HepG2 (cell line): ENCODE results near the gene RPS6KB2. TPM values are rescaled to one million over a fixed set of nuclear protein-coding genes. Genes with fewer than 3 reads are reported as not detected.

Experiments
- CEBPB ChIP-seq: IDR thresholded peaks from 2 replicates; pipeline ENCODE4 v1.6.1; 2011; ENCODE audit warnings: low read depth, low read length, improper control_type of control experiment, borderline replicate concordance
- FOXK2 ChIP-seq: fragments of 450-650 bp; IDR thresholded peaks from 2 replicates; pipeline ENCODE4 v1.6.1; 2016
- GLI4 ChIP-seq: sonication (generic); formaldehyde crosslinking; IDR thresholded peaks from 2 replicates; pipeline ENCODE4 v1.5.1; 2020; ENCODE audit warnings: missing genetic modification reagents, mild to moderate bottlenecking, moderate library complexity, borderline replicate concordance
- HDAC2 ChIP-seq: sonication (generic); formaldehyde crosslinking; IDR thresholded peaks from 2 replicates; pipeline ENCODE4 v1.4.0; 2020; ENCODE audit warnings: missing genetic modification reagents
- KAT2B ChIP-seq: fragments of 150-350 bp; IDR thresholded peaks from 2 replicates; pipeline ENCODE4 v1.6.1; 2014; ENCODE audit warnings: low read depth, low read length, borderline replicate concordance
- KDM2A ChIP-seq: sonication (generic); formaldehyde crosslinking; IDR thresholded peaks from 2 replicates; pipeline ENCODE4 v1.4.0; 2020; ENCODE audit warnings: low read depth, missing genetic modification reagents, borderline replicate concordance
- KLF11 ChIP-seq: IDR thresholded peaks from 2 replicates; pipeline ENCODE4 v1.6.1; 2016; ENCODE audit warnings: missing compliant biosample characterization
- MEIS2 ChIP-seq: sonication (generic); formaldehyde crosslinking; IDR thresholded peaks from 2 replicates; pipeline ENCODE4 v1.9.0; 2021; ENCODE audit warnings: mild to moderate bottlenecking, missing genetic modification reagents
- NCOA2 ChIP-seq: sonication (generic); formaldehyde crosslinking; IDR thresholded peaks from 2 replicates; pipeline ENCODE4 v1.8.0; 2022; ENCODE audit warnings: inconsistent platforms
- RARA ChIP-seq: IDR thresholded peaks from 2 replicates; pipeline ENCODE4 v1.6.1; 2016; ENCODE audit warnings: missing genetic modification reagents, missing compliant biosample characterization
- RFXAP ChIP-seq: sonication (generic); formaldehyde crosslinking; IDR thresholded peaks from 2 replicates; pipeline ENCODE4 v1.4.0; 2020; ENCODE audit warnings: missing genetic modification reagents, borderline replicate concordance
- TEAD3 ChIP-seq: optimal IDR thresholded peaks from 2 replicates; pipeline ENCODE3; 2016; ENCODE audit warnings: borderline replicate concordance
- ZNF124 ChIP-seq: sonication (generic); formaldehyde crosslinking; IDR thresholded peaks from 2 replicates; pipeline ENCODE4 v1.4.0; 2020; ENCODE audit warnings: missing genetic modification reagents
- ZNF30 ChIP-seq: sonication (generic); formaldehyde crosslinking; IDR thresholded peaks from 2 replicates; pipeline ENCODE4 v1.5.0; 2020; ENCODE audit warnings: mild to moderate bottlenecking, missing genetic modification reagents
- ZNF33A ChIP-seq: sonication (generic); formaldehyde crosslinking; IDR thresholded peaks from 2 replicates; pipeline ENCODE4 v1.5.1; 2020; ENCODE audit warnings: missing genetic modification reagents, mild to moderate bottlenecking, moderate library complexity, borderline replicate concordance
- ZNF446 ChIP-seq: sonication (generic); formaldehyde crosslinking; IDR thresholded peaks from 2 replicates; pipeline ENCODE4 v1.5.0; 2020; ENCODE audit warnings: mild to moderate bottlenecking, missing genetic modification reagents
- ZNF460 ChIP-seq: sonication (generic); formaldehyde crosslinking; IDR thresholded peaks from 2 replicates; pipeline ENCODE4 v1.5.1; 2020; ENCODE audit warnings: missing genetic modification reagents, mild to moderate bottlenecking, borderline replicate concordance
- ZNF616 ChIP-seq: sonication (generic); formaldehyde crosslinking; IDR thresholded peaks from 2 replicates; pipeline ENCODE4 v1.5.0; 2020; ENCODE audit warnings: low read depth, mild to moderate bottlenecking, missing genetic modification reagents
- ZNF75D ChIP-seq: sonication (generic); formaldehyde crosslinking; IDR thresholded peaks from 2 replicates; pipeline ENCODE4 v1.8.1; 2023; ENCODE audit warnings: missing genetic modification reagents, mild to moderate bottlenecking, borderline replicate concordance
- ZNF891 ChIP-seq: sonication (generic); formaldehyde crosslinking; IDR thresholded peaks from 2 replicates; pipeline ENCODE4 v1.5.0; 2020; ENCODE audit warnings: mild to moderate bottlenecking, missing genetic modification reagents
- polyA plus RNA-seq, 8 experiments: library from polyadenylated mRNA; depleted of rRNA in 3 of 8; stranded (reverse) in 7 of 8; unstranded in 1 of 8; fragments of >200 nt; fragmentation: Illumina TruSeq in 4 of 8; extraction: Trizol in 4 of 8; gene quantifications; 2 replicates each; pipeline versions ENCODE4 v1.2.1 to v1.2.3, GENCODE V29; 2011 to 2016; ENCODE audit warnings: low read depth in 4 of 8, missing spikeins in 1 of 8, mixed read lengths in 1 of 8; ENCODE audit not compliant: insufficient read depth in 1 of 8
- total RNA-seq, 5 experiments: library from RNA; depleted of rRNA; stranded (reverse); fragments of >200 nt; fragmentation: Illumina TruSeq; extraction: Trizol; gene quantifications; 2 replicates each; pipeline ENCODE4 v1.2.3, GENCODE V29; 2016; ENCODE audit warnings: low read depth in 1 of 5
- TF ChIP-seq, protein P1 (sequence below): IDR thresholded peaks from 2 replicates; pipeline ENCODE4 v1.6.1; 2016
- TF ChIP-seq, protein P2 (sequence below): sonication (generic); formaldehyde crosslinking; IDR thresholded peaks from 2 replicates; pipeline ENCODE4 v1.8.0; 2022; ENCODE audit warnings: missing genetic modification reagents, mild to moderate bottlenecking, moderate library complexity, borderline replicate concordance
- TF ChIP-seq, protein P3 (sequence below): IDR thresholded peaks from 2 replicates; pipeline ENCODE4 v1.6.1; 2016; ENCODE audit warnings: control low read depth
- TF ChIP-seq, protein P4 (sequence below): sonication (generic); formaldehyde crosslinking; IDR thresholded peaks from 2 replicates; pipeline ENCODE4 v1.8.0; 2022; ENCODE audit warnings: low read depth, missing genetic modification reagents

The RPS6KB2 gene
- total and polyA plus RNA-seq, 2 of the 13 experiments (the other 11 are each of a cell fraction or from before 2014, with no cell fraction given): 52.9 to 54.8 TPM

DNA sequence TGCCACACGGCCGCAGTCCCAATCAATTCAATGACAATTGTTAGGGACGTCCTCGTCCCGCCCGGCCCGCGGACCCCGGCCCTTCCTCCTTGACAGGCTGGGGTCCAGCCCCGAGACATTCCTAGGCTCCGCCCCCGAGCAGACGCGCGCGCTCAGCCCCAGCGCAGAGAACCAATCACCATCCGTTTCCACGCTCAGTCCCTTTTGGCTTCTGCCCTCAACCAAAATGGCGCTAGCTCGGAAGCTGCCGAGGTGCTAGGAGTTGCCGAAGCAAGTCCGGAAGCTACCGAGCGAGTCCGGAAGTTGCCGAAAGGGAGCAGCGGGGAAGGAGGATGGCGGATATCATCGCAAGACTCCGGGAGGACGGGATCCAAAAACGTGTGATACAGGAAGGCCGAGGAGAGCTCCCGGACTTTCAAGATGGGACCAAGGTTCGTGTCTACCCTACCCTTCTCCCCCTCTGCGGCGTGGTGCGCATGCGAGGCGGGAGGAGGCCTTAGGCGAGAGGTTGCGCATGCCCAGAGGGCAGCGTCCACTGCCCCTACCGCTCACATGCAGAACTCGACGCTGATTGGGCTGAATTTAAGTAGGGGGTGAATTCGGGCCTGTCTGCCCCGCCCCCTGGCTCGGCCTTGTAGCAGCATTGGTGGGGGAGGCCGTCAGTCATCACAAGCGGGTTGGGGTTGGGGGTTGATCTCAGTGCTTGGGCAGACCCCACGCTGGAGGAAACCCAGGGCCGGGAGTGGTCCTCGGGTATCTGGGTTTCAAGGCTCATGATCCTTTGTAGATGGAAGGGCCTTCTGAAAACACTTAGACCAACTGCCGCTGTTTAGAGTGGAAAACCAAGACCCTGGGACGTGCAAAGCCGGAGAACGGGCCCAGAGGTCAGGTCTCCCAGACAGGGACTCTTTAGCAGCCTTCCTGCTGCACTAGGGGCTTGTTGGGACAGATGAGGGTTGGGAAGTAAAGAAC lies 54.8 kb downstream of the RPS6KB2 start, which contains the start of gene AIP (continued):
- TF ChIP-seq, protein P1, sequence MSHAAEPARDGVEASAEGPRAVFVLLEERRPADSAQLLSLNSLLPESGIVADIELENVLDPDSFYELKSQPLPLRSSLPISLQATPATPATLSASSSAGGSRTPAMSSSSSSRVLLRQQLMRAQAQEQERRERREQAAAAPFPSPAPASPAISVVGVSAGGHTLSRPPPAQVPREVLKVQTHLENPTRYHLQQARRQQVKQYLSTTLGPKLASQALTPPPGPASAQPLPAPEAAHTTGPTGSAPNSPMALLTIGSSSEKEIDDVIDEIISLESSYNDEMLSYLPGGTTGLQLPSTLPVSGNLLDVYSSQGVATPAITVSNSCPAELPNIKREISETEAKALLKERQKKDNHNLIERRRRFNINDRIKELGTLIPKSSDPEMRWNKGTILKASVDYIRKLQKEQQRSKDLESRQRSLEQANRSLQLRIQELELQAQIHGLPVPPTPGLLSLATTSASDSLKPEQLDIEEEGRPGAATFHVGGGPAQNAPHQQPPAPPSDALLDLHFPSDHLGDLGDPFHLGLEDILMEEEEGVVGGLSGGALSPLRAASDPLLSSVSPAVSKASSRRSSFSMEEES: peak; percentile 84
- TF ChIP-seq KAT2B (no peak), ZNF616 (CRISPR knock-in tag) (peak; percentile 98), ZNF124 (peak; percentile 88; the same call in 1 of the 2 replicates), FOXK2 (no peak), RARA (CRISPR knock-in tag) (peak; percentile 56; the same call in 1 of the 2 replicates), MEIS2 (peak; percentile 54; the same call in 1 of the 2 replicates), RFXAP (CRISPR knock-in tag) (peak; percentile 85), GLI4 (CRISPR knock-in tag) (peak; percentile 92; the same call in 1 of the 2 replicates), TEAD3 (CRISPR knock-in tag) (peak; percentile 32), ZNF75D (CRISPR knock-in tag) (peak; percentile 97; the same call in 1 of the 2 replicates), ZNF891 (CRISPR knock-in tag) (peak; percentile 97), CEBPB (no peak), HDAC2 (CRISPR knock-in tag) (peak; percentile 79), ZNF30 (CRISPR knock-in tag) (peak; percentile 92), ZNF460 (CRISPR knock-in tag) (no peak; the same call in 1 of the 2 replicates), NCOA2 (CRISPR knock-in tag) (peak; percentile 72), KLF11 (peak; percentile 92; the same call in 1 of the 2 replicates), ZNF33A (CRISPR knock-in tag) (no peak; the same call in 1 of the 2 replicates), KDM2A (CRISPR knock-in tag) (peak; percentile 89), ZNF446 (CRISPR knock-in tag) (peak; percentile 99)
- TF ChIP-seq, protein P2, sequence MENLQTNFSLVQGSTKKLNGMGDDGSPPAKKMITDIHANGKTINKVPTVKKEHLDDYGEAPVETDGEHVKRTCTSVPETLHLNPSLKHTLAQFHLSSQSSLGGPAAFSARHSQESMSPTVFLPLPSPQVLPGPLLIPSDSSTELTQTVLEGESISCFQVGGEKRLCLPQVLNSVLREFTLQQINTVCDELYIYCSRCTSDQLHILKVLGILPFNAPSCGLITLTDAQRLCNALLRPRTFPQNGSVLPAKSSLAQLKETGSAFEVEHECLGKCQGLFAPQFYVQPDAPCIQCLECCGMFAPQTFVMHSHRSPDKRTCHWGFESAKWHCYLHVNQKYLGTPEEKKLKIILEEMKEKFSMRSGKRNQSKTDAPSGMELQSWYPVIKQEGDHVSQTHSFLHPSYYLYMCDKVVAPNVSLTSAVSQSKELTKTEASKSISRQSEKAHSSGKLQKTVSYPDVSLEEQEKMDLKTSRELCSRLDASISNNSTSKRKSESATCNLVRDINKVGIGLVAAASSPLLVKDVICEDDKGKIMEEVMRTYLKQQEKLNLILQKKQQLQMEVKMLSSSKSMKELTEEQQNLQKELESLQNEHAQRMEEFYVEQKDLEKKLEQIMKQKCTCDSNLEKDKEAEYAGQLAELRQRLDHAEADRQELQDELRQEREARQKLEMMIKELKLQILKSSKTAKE: no peak
- TF ChIP-seq, protein P3, sequence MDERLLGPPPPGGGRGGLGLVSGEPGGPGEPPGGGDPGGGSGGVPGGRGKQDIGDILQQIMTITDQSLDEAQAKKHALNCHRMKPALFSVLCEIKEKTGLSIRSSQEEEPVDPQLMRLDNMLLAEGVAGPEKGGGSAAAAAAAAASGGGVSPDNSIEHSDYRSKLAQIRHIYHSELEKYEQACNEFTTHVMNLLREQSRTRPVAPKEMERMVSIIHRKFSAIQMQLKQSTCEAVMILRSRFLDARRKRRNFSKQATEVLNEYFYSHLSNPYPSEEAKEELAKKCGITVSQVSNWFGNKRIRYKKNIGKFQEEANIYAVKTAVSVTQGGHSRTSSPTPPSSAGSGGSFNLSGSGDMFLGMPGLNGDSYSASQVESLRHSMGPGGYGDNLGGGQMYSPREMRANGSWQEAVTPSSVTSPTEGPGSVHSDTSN (CRISPR knock-in tag): peak; percentile 91
- TF ChIP-seq, protein P4, sequence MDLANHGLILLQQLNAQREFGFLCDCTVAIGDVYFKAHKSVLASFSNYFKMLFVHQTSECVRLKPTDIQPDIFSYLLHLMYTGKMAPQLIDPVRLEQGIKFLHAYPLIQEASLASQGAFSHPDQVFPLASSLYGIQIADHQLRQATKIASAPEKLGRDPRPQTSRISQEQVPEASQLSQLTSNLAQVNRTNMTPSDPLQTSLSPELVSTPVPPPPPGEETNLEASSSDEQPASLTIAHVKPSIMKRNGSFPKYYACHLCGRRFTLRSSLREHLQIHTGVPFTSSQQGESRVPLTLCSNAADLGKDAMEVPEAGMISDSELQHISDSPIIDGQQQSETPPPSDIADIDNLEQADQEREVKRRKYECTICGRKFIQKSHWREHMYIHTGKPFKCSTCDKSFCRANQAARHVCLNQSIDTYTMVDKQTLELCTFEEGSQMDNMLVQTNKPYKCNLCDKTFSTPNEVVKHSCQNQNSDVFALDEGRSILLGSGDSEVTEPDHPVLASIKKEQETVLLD (CRISPR knock-in tag): 0 out of 2 replicates have a peak, but pooled peaks have one; percentile 58
